NCI-H2171 (cell line): Measurements from ENCODE around the gene CERKL.

ENCODE experiments used
- DNase-seq: peaks from one replicate; lab custom pipeline; 2025; lab: John Stamatoyannopoulos, UW

CERKL gene

GRCh38 chr2:181678861-181679543, 22.1 kb upstream of the CERKL start:
- peak; percentile 43 for DNase-seq

GRCh38 chr2:181677912-181678586, 21.1 kb upstream of the CERKL start:
- DNase-seq, result no peak

DNA sequence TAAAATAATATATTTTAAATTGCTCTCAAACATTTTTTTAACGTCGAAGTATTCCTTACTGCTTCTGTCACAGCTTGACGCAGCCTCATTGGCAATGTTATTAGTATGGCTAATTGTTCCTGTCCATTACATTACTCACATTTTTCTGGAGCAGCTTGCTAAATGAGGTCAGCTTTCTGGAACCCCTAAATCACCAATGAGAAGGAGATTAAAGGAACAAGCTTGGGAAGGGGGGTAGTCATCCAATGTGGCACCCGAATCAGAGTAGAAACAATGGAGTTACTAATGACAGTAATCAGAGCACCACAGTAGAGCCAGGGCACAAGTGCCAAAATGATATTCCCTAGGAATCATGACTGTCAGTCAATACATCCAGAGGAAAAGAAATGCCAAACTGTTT, 18.3 kb upstream of the CERKL start:
- peak; percentile 46 for DNase-seq

DNA sequence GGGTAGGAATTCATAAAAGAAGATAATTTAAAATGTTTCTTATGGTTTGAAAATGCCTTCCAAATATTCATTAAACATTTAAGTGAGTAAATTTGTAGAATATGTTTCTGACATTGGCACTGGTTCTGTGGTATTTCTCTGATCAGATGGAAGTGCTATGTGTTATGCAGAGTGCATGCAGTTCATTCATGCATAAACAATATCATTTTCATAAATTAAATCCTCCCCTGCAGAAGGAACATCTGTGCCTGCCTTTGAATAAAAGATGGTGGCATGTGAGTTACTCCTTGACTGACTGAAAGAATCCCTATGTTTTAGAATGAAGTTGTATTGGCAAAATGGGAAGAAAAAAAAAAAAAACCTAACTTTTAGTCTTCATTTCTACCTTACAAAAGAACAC, 17.6 kb upstream of the CERKL start:
- peak; percentile 85 for DNase-seq

DNA sequence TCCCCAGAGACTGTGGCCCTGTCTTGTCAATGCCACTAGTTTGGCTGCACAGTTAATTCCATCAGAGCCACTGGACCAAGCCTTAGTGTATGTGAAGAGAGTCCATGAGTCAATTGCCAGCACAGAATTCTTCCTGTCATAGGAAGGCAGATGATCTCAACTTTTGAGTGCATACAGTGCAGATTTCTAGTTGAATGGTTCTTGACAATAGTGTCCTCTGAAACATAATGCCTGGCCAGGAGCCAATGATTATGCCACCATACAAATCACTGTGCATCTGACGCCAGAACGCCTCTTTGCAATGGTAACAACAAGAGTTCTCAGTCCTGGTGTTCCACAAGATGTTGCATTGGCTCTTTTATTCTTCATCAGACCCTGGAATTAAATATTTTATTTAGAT, 16.3 kb upstream of the CERKL start:
- DNase-seq, result peak; percentile 94

GRCh38 chr2:181672255-181673008, 15.5 kb upstream of the CERKL start:
- DNase-seq, result no peak

DNA sequence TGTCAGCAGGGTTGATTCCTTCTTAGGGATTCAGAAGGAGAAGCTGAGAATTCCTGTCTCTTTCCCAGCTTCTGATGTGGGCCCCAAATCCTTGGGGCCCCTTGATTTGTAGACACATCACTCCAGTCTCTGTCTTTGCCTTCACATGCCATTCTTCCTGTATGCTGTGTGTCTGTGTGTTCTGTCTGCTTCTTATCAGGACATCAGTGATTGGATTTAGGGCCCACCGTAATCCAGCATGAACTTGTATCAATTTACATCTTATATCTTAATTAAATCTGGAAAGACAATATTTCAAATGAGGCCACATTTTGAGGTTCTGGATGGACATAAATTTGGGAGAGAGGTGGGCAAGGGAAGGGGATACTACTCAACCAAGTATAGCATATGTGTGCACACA, 13.7 kb upstream of the CERKL start:
- no peak for DNase-seq

DNA sequence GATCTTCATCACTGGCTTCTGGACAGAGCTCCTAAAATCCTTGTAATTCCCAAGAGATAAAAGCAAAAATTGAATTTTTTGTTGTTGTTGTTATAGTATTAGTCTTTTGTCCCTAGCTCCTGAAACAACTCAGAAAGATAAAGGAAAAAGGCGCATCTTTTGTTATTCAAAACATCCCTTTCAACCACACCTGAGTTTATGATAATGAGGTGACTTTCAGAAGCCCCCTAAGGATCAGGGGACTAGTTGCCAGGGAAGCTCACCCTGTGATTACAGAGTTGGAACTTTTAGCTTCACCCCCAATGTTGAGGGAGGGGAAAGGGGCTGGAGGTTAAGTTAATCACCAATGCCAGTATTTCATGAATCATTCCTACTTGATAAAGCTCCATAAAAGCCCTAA, 10.3 kb upstream of the CERKL start:
- DNase-seq, result no peak

DNA sequence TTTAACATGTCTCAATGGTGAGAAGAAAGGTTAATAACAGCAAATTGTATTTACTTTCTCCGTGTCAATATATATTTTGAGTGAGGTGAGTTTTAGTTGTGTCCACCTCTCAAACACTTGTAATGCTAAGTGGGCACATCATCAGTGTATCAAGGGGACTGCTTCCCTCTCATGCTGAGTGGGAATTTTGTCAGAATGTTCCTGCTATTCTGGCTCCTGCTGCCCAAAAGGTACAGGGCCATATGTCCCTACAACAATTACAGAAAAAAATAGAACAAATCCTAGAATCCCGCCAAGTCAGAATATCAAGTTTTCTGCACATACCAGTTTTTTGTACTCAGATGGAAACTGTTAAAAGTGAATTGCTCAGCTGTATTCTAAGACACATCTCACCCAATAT, 5.4 kb upstream of the CERKL start:
- DNase-seq, result no peak

GRCh38 chr2:181660181-181660580, 3.3 kb upstream of the CERKL start:
- DNase-seq, result no peak

DNA sequence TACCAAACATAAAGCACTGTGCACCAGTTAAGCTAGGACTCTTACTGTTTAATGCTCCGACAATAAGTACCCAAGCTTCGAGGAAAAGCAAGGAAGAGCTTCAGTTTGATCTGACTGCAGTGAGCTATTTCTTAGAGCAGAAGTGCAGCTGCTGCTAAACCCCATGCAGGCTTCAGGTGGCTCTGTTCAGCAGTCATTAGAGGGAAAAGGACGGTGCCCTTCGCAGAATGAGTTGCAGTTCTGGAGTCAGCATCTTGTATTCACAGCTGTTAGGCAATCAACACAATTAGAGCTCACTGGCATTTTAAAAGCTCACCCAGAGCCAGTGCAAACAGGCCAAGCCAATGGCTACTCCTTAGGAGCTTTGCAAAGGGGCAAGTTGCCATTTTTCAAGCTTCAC, 1.5 kb upstream of the CERKL start:
- DNase-seq, result peak; percentile 50

- no peak for DNase-seq
Measured at GRCh38 chr2:181657379-181657778, 474 bp upstream of the CERKL start.

- DNase-seq, result no peak
Measured at GRCh38 chr2:181655519-181655918, 1.4 kb downstream of the CERKL start.

GRCh38 chr2:181649436-181649979, 7.4 kb downstream of the CERKL start:
- no peak for DNase-seq

DNA sequence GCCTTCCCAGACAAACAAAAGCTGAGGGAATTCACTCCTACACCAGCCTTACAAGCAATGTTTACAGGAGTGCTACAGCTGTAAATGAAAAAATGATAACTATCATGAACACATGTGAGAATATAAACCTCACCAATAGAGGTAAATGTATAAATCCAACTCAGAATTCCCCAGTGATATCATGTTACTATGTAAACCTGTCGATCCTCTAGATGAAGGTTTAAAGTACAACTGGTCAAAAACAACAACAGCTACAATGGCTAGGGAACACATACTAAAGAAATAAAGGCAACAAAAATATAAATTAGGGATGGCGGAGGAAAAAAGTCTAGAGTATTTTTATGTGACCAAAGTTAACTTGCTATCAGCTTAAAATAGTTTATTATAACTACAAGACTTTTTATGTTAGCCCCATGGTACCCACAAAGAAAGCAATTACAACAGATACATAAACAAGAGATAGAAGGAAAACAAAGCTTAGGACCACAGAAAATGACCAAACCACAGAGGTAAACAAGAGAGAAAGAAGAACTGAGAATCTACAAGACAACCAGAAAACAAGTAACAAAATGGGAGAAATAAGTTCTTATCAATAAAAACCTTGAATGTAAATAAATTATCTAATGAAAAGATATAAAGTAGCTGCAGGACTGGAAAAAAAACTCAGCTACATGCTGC, 8.3 kb downstream of the CERKL start:
- DNase-seq, result no peak

- DNase-seq, result no peak
Measured at GRCh38 chr2:181646415-181646987, 10.4 kb downstream of the CERKL start.

DNA sequence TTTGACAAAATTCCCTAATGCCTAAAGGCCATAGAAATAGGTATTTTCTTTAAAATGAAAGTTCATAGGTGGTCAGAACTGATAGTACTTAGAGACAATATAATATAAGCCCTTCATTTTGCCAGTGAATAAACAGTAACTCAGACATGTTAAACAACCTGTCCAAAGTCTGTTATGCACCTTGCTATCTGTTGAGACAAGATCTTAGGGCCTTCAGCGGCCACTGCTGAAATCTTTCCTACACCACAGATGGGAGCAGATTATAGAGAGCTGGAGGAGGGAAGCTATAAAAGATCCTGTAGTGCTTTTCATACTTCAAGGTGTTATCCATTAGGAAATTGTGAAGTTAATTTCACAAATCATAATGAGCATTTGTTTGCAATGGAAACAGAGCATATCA, 13.8 kb downstream of the CERKL start:
- DNase-seq, result no peak

DNA sequence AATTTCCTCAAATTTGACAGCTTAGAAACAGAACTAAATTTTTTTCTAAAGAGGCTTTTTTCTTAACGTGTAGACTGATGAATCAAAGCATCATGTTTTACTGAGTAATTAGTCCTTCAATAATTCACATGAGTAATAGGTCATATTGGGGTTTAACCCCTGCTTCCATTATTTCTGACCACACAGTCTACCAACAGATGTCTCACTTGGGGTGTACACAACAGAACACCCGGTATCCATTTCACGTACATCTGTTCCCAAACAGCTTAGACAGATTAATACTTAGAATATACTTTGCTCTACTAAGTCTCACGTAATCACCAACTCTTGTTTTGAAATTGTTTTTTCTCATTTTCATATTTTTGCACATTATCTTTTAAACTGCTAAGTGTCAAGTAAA, 14.8 kb downstream of the CERKL start:
- peak; percentile 71 for DNase-seq

GRCh38 chr2:181639686-181640085, 17.2 kb downstream of the CERKL start:
- DNase-seq, result no peak

DNA sequence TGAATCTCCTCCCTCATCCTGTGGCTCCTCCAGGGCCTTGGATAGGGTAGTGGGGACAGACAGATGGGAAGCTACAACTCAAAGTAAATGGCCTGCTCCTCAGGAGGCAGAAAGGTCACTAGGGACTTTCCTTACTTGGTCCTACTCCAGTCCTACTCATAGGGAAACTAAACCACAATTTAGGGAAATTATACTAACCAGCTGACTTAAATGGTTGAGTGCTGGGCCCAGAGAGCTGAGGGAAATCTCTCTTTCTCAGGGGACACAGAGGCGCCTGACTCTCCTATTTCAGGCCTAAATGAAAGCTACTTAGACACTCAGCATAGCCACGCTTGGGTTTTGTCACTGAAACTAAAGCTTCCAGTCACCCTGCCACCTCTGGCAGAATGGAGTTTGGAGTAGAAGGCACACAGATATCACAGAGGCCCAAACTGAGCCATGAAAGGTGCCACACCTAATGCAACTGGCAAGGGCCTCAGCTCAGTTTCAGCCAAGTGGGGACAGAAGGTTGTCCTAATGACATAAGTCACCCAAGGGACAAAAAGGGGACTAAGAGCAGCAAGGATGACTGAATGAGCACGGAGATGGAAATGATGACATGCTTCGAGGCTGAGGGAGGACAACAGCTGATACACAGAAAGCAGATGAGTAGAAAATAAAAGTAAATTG, 24.0 kb downstream of the CERKL start:
- peak; percentile 46 for DNase-seq
